Smooth muscle cell (in vitro differentiated cells): Measurements from ENCODE around the gene FABP1. TPM values are rescaled to one million over a fixed set of nuclear protein-coding genes. Genes with fewer than 3 reads are reported as not detected.

Experiments used
- DNase-seq: peaks from one replicate; lab custom pipeline; 2025; ENCODE audit not compliant: unreplicated experiment; lab: John Stamatoyannopoulos, UW
- H2AFZ ChIP-seq: fragments of 200-600 bp; sonication (generic); 2 replicates; pipeline ENCODE4 v1.6.0; 2016; ENCODE audit warnings: antibody characterized with exemption, low read depth, mild to moderate bottlenecking
- H3F3A ChIP-seq: fragments of 200-600 bp; sonication (generic); 2 replicates; pipeline ENCODE4 v1.6.0; 2017; ENCODE audit warnings: antibody characterized with exemption, low read depth
- H3K27ac ChIP-seq: fragments of 200-600 bp; sonication (generic); 2 replicates; pipeline ENCODE4 v1.5.1; 2016; ENCODE audit warnings: low read depth, mild to moderate bottlenecking
- H3K27me3 ChIP-seq: fragments of 200-600 bp; sonication (generic); 2 replicates; pipeline ENCODE4 v1.6.1; 2016; ENCODE audit warnings: low read depth, mild to moderate bottlenecking
- H3K36me3 ChIP-seq: fragments of 200-600 bp; sonication (generic); 2 replicates; pipeline ENCODE4 v1.5.1; 2016; ENCODE audit warnings: low read depth
- H3K4me1 ChIP-seq: fragments of 200-600 bp; sonication (generic); 2 replicates; pipeline ENCODE4 v1.5.1; 2016; ENCODE audit warnings: low read depth
- H3K4me2 ChIP-seq: fragments of 200-600 bp; sonication (generic); 2 replicates; pipeline ENCODE4 v1.6.0; 2016; ENCODE audit warnings: mild to moderate bottlenecking
- H3K4me3 ChIP-seq: fragments of 200-600 bp; sonication (generic); 2 replicates; pipeline ENCODE4 v1.5.1; 2016; ENCODE audit warnings: mild to moderate bottlenecking
- H3K79me2 ChIP-seq: fragments of 200-600 bp; sonication (generic); 2 replicates; pipeline ENCODE4 v1.6.0; 2016; ENCODE audit warnings: low read depth, mild to moderate bottlenecking
- H3K9ac ChIP-seq: fragments of 200-600 bp; sonication (generic); 2 replicates; pipeline ENCODE4 v1.6.0; 2016; ENCODE audit warnings: low read depth
- H3K9me3 ChIP-seq: fragments of 200-600 bp; sonication (generic); replicated peaks from 2 replicates; pipeline ENCODE4 v1.5.1; 2016; ENCODE audit warnings: low read depth
- H4K20me1 ChIP-seq: fragments of 200-600 bp; sonication (generic); 2 replicates; pipeline ENCODE4 v1.6.0; 2016; ENCODE audit warnings: low read depth
- CTCF ChIP-seq: fragments of 200-600 bp; sonication (generic); IDR thresholded peaks from 2 replicates; pipeline ENCODE4 v1.5.1; 2017; ENCODE audit warnings: borderline replicate concordance, mild to moderate bottlenecking, antibody characterized with exemption; ENCODE audit not compliant: insufficient read depth, poor library complexity, severe bottlenecking
- WGBS: methylation state at CpG from one replicate; pipeline ENCODE4 v1.1.7; 2016; ENCODE audit warnings: low lambda C conversion rate; 5-methylcytosine and 5-hydroxymethylcytosine counted together
- polyA plus RNA-seq: library from polyadenylated mRNA; unstranded; fragments of >200 nt; fragmentation: Nextera tagmentation; extraction: Ambion mirVana; gene quantifications from 2 replicates; pipeline ENCODE4 v1.2.1, GENCODE V29; 2016
- total RNA-seq: library from RNA; depleted of rRNA; stranded (reverse); fragments of >200 nt; gene quantifications from 2 replicates; pipeline ENCODE4 v1.2.3, GENCODE V29; 2014

FABP1 gene
- total and polyA plus RNA-seq, 2 experiments from 2014 or later: 0.42 TPM; not detected in 1

GRCh38 chr2:88129313-88129959 lies 1.6 kb upstream of the FABP1 start:
- DNase-seq: no peak
- no peak overlapping the region for H2AFZ ChIP-seq
- no peaks in the 10 kb centered on the region for H3K79me2 ChIP-seq
- peaks cover 25% of the 10 kb centered on the region for H3K27me3 ChIP-seq
- H4K20me1 ChIP-seq: no peaks in the 10 kb centered on the region
- no peaks in the 10 kb centered on the region for H3K4me1 ChIP-seq
- H3K36me3 ChIP-seq: no peaks in the 10 kb centered on the region
- no peak overlapping the region for H3K9ac ChIP-seq
- 88% methylated on average over 7 of the region's 7 CpGs for WGBS
- H3K4me3 ChIP-seq: no peak overlapping the region
- H3F3A ChIP-seq: no peaks in the 10 kb centered on the region
- TF ChIP-seq CTCF: no peak
- no peak overlapping the region for H3K4me2 ChIP-seq
- no peak overlapping the region for H3K27ac ChIP-seq
- no peaks in the 10 kb centered on the region for H3K9me3 ChIP-seq

GRCh38 chr2:88128654-88129312 lies 921 bp upstream of the FABP1 start:
- Histone ChIP-seq H3F3A (no peaks in the 10 kb centered on the region), H3K4me1 (no peaks in the 10 kb centered on the region), H2AFZ (no peak overlapping the region), H3K79me2 (no peaks in the 10 kb centered on the region), H3K36me3 (no peaks in the 10 kb centered on the region), H3K9ac (no peak overlapping the region), H3K4me3 (no peak overlapping the region), H3K4me2 (no peak overlapping the region), H3K9me3 (no peaks in the 10 kb centered on the region), H3K27me3 (peaks cover 28% of the 10 kb centered on the region), H3K27ac (no peak overlapping the region), H4K20me1 (no peaks in the 10 kb centered on the region)
- 92% methylated on average over 7 of the region's 7 CpGs for WGBS
- DNase-seq: no peak
- TF ChIP-seq CTCF: no peak

- Histone ChIP-seq H2AFZ (no peak overlapping the region), H3K4me1 (no peaks in the 10 kb centered on the region), H3K4me2 (no peak overlapping the region), H3K27me3 (peaks cover 40% of the 10 kb centered on the region), H3K4me3 (peak overlapping the region; percentile 21), H3K9me3 (no peaks in the 10 kb centered on the region), H3K9ac (no peak overlapping the region), H3K79me2 (no peaks in the 10 kb centered on the region), H3K27ac (no peak overlapping the region), H3K36me3 (no peaks in the 10 kb centered on the region), H3F3A (no peaks in the 10 kb centered on the region), H4K20me1 (no peaks in the 10 kb centered on the region)
- TF ChIP-seq CTCF: no peak
- WGBS: 79% methylated on average over 1 of the region's 1 CpG
- DNase-seq: no peak
Measured at GRCh38 chr2:88127638-88127887, 299 bp downstream of the FABP1 start.
